Endothelial cell (in vitro differentiated cells): ENCODE results near the gene CRIP2. TPM values are rescaled to one million over a fixed set of nuclear protein-coding genes. Genes with fewer than 3 reads are reported as not detected.
A peak's percentile ranks its signal among the peaks of the same experiment; 100 is the strongest.

Experiments used
- DNase-seq: peaks from one replicate; pipeline ENCODE4 v3.0.0; 2021; ENCODE audit warnings: low spot score
- H3K27ac Mint-ChIP-seq: one replicate; pipeline ENCODE4 v1.8.0; 2021; ENCODE audit warnings: mixed read lengths, inconsistent platforms; ENCODE audit not compliant: unreplicated experiment
- H3K27me3 Mint-ChIP-seq: one replicate; pipeline ENCODE4 v1.8.0; 2021; ENCODE audit warnings: mild to moderate bottlenecking, moderate library complexity, mixed read lengths, inconsistent platforms; ENCODE audit not compliant: unreplicated experiment
- H3K36me3 Mint-ChIP-seq: one replicate; pipeline ENCODE4 v1.8.0; 2021; ENCODE audit warnings: mild to moderate bottlenecking, low read depth, mixed read lengths, inconsistent platforms; ENCODE audit not compliant: unreplicated experiment
- H3K4me1 Mint-ChIP-seq: one replicate; pipeline ENCODE4 v1.8.0; 2021; ENCODE audit warnings: mild to moderate bottlenecking, mixed read lengths, inconsistent platforms; ENCODE audit not compliant: unreplicated experiment
- H3K4me3 Mint-ChIP-seq: one replicate; pipeline ENCODE4 v1.8.0; 2021; ENCODE audit warnings: mild to moderate bottlenecking, mixed read lengths, inconsistent platforms; ENCODE audit not compliant: unreplicated experiment
- H3K9me3 Mint-ChIP-seq: one replicate; pipeline ENCODE4 v1.8.0; 2021; ENCODE audit warnings: mixed read lengths, inconsistent platforms; ENCODE audit not compliant: unreplicated experiment
- CTCF ChIP-seq: fragments of 200-600 bp; sonication (generic); IDR thresholded peaks from one replicate; pipeline ENCODE4 v1.5.0; 2021; ENCODE audit warnings: antibody characterized with exemption; ENCODE audit not compliant: unreplicated experiment
- total RNA-seq: library from RNA; stranded (reverse); fragmentation: NEBNext Ultra II Directional; extraction: Animal tissue kit (Norgen Biotek cat#: 25700); gene quantifications from one replicate; pipeline ENCODE4 v1.2.1, GENCODE V29; 2021; ENCODE audit not compliant: unreplicated experiment

CRIP2 gene
- total RNA-seq, 1 donor from 2014 or later, result 67.4 TPM

GRCh38 chr14:105446971-105447370 is 27.6 kb upstream of the CRIP2 start:
- no peaks in the 10 kb centered on the region for H3K9me3 Mint-ChIP-seq
- H3K27ac Mint-ChIP-seq, result no peak overlapping the region

DNA sequence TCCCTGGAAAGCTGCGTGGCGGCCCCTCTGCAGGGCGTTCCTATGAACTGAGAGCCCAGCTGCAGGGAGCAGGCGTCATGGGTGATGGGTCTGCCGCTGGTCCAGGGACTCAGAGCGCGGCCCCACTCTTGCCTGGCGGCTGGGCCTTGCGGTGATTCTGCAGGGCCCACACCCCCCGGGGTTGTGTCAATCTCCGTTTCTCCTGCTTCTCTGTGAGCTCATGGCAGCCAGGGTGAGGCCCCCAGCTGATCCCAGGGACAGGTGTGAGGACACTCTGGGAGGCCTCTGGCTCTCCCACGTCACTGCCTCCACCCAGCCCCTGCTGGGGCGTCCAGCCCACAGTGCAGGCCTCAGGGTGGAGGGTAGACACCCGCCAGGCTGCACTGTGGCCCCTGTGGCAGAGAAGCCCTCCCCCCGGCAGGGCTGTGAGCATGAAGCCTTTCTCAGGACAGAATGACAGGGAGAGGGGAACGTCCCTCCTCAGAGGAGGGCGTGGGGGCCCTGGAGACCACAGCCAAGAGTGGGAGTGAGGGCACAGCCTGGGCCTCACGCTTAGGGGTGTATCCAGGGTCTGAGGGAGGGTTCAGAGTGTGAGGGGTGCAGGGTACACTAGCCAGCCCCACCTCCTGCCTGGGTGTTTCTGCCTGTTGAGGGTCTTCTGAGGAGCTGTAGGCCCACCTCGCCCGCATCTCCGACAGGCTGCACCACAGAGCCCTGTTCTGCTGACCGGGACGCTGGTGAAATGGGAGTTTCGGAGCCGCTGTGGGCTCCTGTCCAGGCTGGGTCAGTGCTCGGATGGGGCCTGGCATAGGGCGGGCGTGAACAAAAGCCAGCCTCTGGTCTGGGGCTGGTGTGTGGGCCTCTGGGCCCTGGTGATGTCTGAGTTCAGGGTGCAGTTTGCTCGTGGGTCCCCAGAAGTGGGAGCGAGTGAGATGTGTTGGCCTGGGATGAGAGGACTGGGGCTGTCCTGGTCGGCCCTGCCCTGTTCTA is 26.7 kb upstream of the CRIP2 start:
- H3K27me3 Mint-ChIP-seq, result peaks cover 6% of the 10 kb centered on the region
- no peak overlapping the region for H3K27ac Mint-ChIP-seq
- H3K4me1 Mint-ChIP-seq, result no peaks in the 10 kb centered on the region
- H3K4me3 Mint-ChIP-seq, result no peak overlapping the region
- H3K9me3 Mint-ChIP-seq, result no peaks in the 10 kb centered on the region
- no peak for TF ChIP-seq CTCF
- peaks cover 5% of the 10 kb centered on the region for H3K36me3 Mint-ChIP-seq
- DNase-seq, result no peak

More at GRCh38 chr14:105446971-105447370, 27.6 kb upstream of the CRIP2 start:
- DNase-seq, result no peak
- H3K27me3 Mint-ChIP-seq, result peaks cover 11% of the 10 kb centered on the region
- H3K36me3 Mint-ChIP-seq, result peaks cover 5% of the 10 kb centered on the region
- no peaks in the 10 kb centered on the region for H3K4me1 Mint-ChIP-seq
- no peak overlapping the region for H3K4me3 Mint-ChIP-seq
- TF ChIP-seq CTCF, result no peak

- H3K27me3 Mint-ChIP-seq, result peaks cover 8% of the 10 kb centered on the region
- H3K27ac Mint-ChIP-seq, result no peak overlapping the region
- H3K36me3 Mint-ChIP-seq, result peaks cover 8% of the 10 kb centered on the region
- peak; percentile 70 for TF ChIP-seq CTCF
- peak; percentile 84 for DNase-seq
- H3K4me3 Mint-ChIP-seq, result no peak overlapping the region
- H3K9me3 Mint-ChIP-seq, result no peaks in the 10 kb centered on the region
- no peaks in the 10 kb centered on the region for H3K4me1 Mint-ChIP-seq
These were observed 25.9 kb upstream of the CRIP2 start for GRCh38 chr14:105448706-105449111.

GRCh38 chr14:105449276-105450122 is 25.1 kb upstream of the CRIP2 start:
- TF ChIP-seq CTCF, result no peak
- no peak overlapping the region for H3K4me3 Mint-ChIP-seq
- no peak for DNase-seq
- no peak overlapping the region for H3K27ac Mint-ChIP-seq
- H3K9me3 Mint-ChIP-seq, result no peaks in the 10 kb centered on the region
- peaks cover 8% of the 10 kb centered on the region for H3K36me3 Mint-ChIP-seq
- no peaks in the 10 kb centered on the region for H3K4me1 Mint-ChIP-seq
- H3K27me3 Mint-ChIP-seq, result peaks cover 10% of the 10 kb centered on the region
